AG10803 (cell line): ENCODE measurements around the gene IDH3G.
A peak's percentile ranks its signal among the peaks of the same experiment; 100 is the strongest.
"Not testable (repeated sequence)": the region's sequence is repeated elsewhere in the genome, so short reads cannot be mapped to it uniquely, and the experiment has no call there.

ENCODE experiments used
- DNase-seq: peaks from one replicate; pipeline ENCODE4 v3.0.0; 2010; ENCODE audit warnings: low read depth
- H3K4me3 ChIP-seq: 2 replicates; pipeline ENCODE4 v1.5.1; 2011; ENCODE audit warnings: mild to moderate bottlenecking, low read length, control low read depth
- CTCF ChIP-seq: conservative IDR thresholded peaks from 2 replicates; pipeline ENCODE4 v1.5.1; 2011; ENCODE audit warnings: mild to moderate bottlenecking, low read length, control low read depth, inconsistent platforms

IDH3G gene

GRCh38 chrX:153821066-153821465, 26.9 kb upstream of the IDH3G start:
- TF ChIP-seq CTCF = no peak
- no peak overlapping the region for H3K4me3 ChIP-seq

DNA sequence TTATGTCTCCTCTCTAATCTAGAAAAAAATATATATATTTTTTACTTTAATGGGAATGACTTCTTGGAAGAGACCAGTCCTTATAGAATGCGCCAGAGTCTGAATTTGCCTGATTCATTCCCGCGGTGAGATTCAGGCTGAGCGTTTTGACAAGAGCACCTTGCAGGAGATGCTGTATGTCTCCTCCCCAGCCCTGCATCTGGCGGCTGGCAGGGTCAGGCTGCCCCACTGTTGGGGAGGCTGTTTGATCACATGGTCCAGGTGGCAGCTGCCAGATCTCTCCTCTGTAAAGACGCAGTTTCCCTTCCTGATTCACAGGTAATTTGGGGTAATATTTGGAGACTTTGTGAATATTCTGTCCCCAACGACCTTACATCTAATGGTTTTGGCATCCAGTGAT, 26.4 kb upstream of the IDH3G start:
- DNase-seq = no peak
- TF ChIP-seq CTCF = no peak
- no peak overlapping the region for H3K4me3 ChIP-seq

More at GRCh38 chrX:153821066-153821465, 26.9 kb upstream of the IDH3G start:
- no peak for DNase-seq

DNA sequence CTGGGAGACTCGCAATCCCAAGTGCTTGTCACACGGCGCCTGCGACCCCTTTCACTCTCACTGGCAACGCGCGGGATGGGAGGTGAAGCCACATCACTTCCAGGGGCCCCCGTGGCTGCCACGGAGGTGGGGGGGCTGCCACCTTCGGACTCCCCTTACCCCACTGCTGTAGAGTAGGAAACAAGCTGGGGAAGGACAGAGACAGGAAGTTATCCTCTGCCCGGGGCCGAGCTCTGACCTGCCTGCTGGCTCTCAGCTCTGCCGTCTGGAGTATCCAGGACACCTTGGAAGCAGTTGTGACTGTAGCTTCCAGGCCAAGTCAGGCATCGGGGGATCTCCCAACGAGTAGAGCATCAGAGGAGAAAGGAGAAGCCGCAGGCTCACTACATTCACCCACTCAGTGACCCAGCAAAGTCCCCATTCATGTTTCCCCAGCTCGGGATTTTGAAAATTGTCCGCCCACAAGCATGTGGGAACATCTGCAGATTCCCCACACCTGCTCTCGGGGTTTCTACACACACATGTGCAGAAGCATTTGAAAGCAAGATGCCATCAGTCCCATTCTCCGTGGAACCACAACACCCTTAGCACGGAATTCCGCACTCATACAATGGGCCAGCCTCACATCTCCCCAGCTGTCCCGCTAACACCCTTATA, 25.3 kb upstream of the IDH3G start:
- no peak for TF ChIP-seq CTCF
- peak overlapping the region; percentile 12 for H3K4me3 ChIP-seq
- no peak for DNase-seq

DNA sequence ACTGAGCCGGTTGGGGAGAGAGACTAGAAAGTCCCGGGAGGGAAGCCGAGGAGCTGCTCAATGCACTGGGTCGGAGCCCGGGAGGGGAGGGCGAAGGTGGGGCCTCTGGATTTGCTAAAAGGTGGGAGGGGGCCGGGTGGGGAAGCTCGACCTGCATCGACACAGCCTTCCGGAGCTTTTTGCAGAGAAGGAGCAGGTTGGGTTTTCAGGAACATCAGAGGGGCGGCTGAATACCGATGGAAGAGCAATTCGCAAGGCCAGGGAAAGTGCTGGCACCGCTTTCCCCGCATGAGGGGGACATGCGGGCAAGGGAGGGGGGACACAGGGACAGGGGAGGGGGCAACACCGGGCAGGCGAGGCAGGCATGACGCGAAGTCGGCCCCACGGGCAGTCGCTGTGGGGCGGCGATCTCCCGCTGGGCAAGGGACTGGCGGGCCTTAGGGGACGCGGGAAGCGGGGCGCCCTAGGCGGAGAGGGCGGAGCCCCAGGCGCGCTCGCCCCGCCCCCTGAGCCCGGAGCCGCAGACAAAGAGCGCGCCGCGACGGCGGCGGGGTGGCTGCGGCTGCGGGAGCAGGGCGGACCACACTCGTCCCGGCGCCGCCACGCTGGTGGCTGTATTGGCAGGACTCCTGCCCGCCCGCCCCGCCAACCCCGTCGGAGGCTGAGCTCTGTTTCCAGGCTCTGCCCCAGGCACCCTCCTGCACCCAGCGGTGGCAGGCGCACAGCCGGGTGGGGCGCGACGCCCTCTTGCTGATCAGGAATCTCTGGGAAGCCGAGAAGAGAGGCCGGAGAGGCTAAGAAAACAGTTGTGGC, 24.6 kb upstream of the IDH3G start:
- TF ChIP-seq CTCF = no peak
- peak overlapping the region; percentile 12 for H3K4me3 ChIP-seq
- no peak for DNase-seq

DNA sequence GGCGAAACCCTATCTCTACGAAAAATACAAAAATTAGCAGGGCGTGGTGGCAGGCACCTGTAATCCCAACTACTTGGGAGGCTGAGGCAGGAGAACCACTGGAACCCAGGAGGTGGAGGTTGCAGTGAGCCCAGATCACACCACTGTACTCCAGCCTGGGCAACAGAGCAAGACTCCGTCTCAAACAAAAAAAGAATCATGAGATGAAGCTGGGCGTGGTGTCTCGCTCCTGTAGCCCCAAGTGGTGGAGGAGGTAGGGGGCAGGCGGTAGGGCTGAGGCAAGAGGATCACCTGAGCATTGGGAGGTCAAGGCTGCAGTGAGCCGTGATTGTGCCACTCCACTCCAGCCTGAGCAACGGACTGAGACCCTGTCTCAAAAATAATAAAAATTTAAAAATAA, 23.9 kb upstream of the IDH3G start:
- DNase-seq, H3K4me3 ChIP-seq: not testable (repeated sequence)

DNA sequence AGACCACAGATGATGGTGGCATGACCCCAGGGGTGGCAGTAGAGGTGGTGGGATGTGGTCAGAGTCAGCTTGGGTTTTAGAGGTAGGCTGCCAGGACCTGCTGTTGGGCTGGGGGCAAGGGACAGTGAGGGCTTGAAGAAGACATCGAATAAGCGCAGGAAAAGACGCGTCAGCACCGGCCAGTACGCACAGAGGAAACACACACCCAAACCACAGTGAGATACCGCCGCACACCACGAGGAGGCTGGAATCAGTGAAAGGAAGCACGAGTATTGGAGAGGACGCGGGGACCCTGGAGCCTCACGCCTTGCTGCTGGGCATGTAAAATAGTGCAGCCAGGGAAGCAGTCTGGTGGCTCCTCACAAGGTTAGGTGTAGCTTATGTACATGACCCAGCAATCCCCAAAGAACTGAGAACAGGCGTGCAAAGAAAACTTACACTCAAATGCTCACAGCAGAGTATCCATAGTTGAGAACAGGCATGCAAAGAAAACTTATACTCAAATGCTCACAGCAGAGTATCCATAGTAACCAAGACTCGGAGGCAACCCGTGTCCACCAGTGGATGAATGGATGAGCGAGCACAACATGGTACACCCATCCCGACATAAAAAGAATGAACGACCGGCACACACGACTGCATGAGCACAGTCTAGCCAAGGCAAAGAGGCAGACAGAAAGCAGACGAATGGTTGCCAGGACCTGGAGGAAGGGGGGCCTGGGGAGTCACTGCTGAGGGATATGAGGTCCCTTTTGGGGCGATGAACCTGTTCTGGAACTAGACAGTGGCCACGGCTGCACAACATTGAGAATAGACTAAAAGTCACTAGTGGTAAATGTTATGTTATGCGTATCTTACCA, 22.9 kb upstream of the IDH3G start:
- no peak for TF ChIP-seq CTCF
- DNase-seq = no peak
- no peak overlapping the region for H3K4me3 ChIP-seq

- no peak for TF ChIP-seq CTCF
- no peak overlapping the region for H3K4me3 ChIP-seq
- DNase-seq = no peak
Measured at GRCh38 chrX:153814591-153815315, 20.6 kb upstream of the IDH3G start.
